Measurements from ENCODE around the gene CBFB. TPM values are rescaled to one million over a fixed set of nuclear protein-coding genes. Genes with fewer than 3 reads are reported as not detected.
A peak's percentile ranks its signal among the peaks of the same experiment; 100 is the strongest.

CBFB gene
- polyA plus RNA-seq, 3 donors from 2014 or later: 93.5 to 118 (median 95.2) TPM

DNA sequence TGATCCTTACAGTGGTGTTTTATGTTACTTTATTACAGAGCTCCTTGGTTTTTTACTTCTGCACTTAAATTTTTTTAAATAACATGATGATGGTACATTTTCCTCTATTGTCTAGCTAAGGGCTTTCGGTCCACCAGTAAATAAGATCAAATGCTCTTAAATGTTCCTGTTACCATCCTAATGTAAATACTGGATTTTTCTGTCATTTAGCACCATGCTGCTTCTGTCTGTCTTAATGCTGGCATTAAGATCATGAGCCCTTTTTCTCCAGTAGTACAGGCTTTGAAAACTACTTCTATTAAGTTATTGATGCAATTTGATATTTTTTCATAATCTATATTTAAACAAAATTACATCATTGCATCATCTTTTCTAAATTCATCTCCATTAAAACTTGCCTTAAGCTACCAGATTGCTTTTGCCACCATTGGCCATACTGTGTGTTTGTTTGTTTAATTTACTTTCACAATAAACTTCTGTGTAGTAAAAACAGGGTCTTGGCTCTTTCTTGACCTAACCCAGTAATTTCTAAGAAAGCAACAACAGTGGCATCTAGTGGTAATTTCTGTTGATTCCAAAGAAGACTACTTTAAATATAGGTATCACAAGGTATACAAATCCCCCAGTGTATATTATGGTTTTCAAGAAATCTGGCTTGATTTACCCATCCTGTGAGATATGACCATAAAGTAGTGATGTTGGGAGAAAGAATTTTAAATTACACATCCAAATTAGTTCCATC is 71.8 kb downstream of the CBFB start:
- H3K27me3 Mint-ChIP-seq (ENCODE audit: low read depth in 3 of 3): peaks cover 0 to 1% (median 0%) of the 10 kb centered on the region in 3 donors
- no peaks in the 10 kb centered on the region for H3K9me3 Mint-ChIP-seq
- no peaks in the 10 kb centered on the region for H3K4me1 Mint-ChIP-seq
- peak overlapping the region in 1 of 6 donors; percentile 10 for H3K27ac Mint-ChIP-seq
- DNase-seq: peak in 1 of 3 donors; percentile 15
- H3K4me3 Mint-ChIP-seq: no peak overlapping the region
- H3K36me3 Mint-ChIP-seq: no peaks in the 10 kb centered on the region

- H3K27ac Mint-ChIP-seq: no peak overlapping the region
- no peaks in the 10 kb centered on the region for H3K4me1 Mint-ChIP-seq
- H3K27me3 Mint-ChIP-seq (ENCODE audit: low read depth in 3 of 3): peaks cover 0 to 1% (median 0%) of the 10 kb centered on the region in 3 donors
- H3K4me3 Mint-ChIP-seq: no peak overlapping the region
- H3K36me3 Mint-ChIP-seq: no peaks in the 10 kb centered on the region
- H3K9me3 Mint-ChIP-seq: no peaks in the 10 kb centered on the region
- no peak for DNase-seq
Observed at GRCh38 chr16:67101311-67102082, 72.5 kb downstream of the CBFB start.

GRCh38 chr16:67104061-67104460 is 75.1 kb downstream of the CBFB start:
- H3K4me3 Mint-ChIP-seq: no peak overlapping the region
- no peak overlapping the region for H3K27ac Mint-ChIP-seq
- no peaks in the 10 kb centered on the region for H3K4me1 Mint-ChIP-seq
- DNase-seq: no peak
- no peaks in the 10 kb centered on the region for H3K36me3 Mint-ChIP-seq
- peaks cover 0 to 1% (median 0%) of the 10 kb centered on the region in 3 donors for H3K27me3 Mint-ChIP-seq (ENCODE audit: low read depth in 3 of 3)
- H3K9me3 Mint-ChIP-seq: no peaks in the 10 kb centered on the region

GRCh38 chr16:67104845-67105244 is 75.9 kb downstream of the CBFB start:
- no peaks in the 10 kb centered on the region for H3K36me3 Mint-ChIP-seq
- no peak overlapping the region for H3K4me3 Mint-ChIP-seq
- no peak for DNase-seq
- H3K9me3 Mint-ChIP-seq: no peaks in the 10 kb centered on the region
- peaks cover 0 to 6% (median 2%) of the 10 kb centered on the region in 3 donors for H3K27me3 Mint-ChIP-seq (ENCODE audit: low read depth in 3 of 3)
- peaks cover 5 to 8% of the 10 kb centered on the region in 2 donors for H3K4me1 Mint-ChIP-seq
- no peak overlapping the region for H3K27ac Mint-ChIP-seq

- Mint-ChIP-seq H3K4me3 (no peak overlapping the region), H3K36me3 (no peaks in the 10 kb centered on the region)
Observed at GRCh38 chr16:67105246-67105645, 76.3 kb downstream of the CBFB start.

DNA sequence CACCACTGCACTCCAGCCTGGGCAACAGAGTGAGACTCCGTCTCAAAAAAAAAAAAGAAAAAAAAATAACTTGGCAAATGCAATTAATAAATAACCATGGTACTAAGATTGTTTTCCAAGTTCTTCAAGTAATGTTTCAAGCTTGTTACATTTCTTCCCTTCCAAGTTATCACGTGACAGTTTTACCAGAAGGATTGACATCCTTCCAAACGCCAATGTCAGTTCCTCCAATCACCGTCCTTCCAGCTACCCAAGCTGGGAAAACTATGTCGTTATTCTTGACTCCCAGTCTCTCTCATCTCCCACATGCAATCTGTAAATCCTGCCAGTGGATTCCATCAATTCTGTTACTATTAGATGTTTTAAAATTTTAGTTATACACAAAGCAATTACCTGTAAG is 76.9 kb downstream of the CBFB start:
- Mint-ChIP-seq H3K4me3 (no peak overlapping the region), H3K9me3 (no peaks in the 10 kb centered on the region), H3K36me3 (no peaks in the 10 kb centered on the region), H3K27me3 (ENCODE audit: low read depth in 3 of 3) (peaks cover 5 to 9% (median 8%) of the 10 kb centered on the region in 3 donors), H3K27ac (peak overlapping the region in 1 of 6 donors; percentile 53), H3K4me1 (peaks cover 14 to 16% of the 10 kb centered on the region in 2 donors)
- DNase-seq: no peak

More at GRCh38 chr16:67105246-67105645, 76.3 kb downstream of the CBFB start:
- no peak for DNase-seq
- H3K27me3 Mint-ChIP-seq (ENCODE audit: low read depth in 3 of 3): peaks cover 2 to 8% (median 6%) of the 10 kb centered on the region in 3 donors
- peaks cover 8 to 11% of the 10 kb centered on the region in 2 donors for H3K4me1 Mint-ChIP-seq
- H3K27ac Mint-ChIP-seq: peak overlapping the region in 1 of 6 donors; percentile 69
- no peaks in the 10 kb centered on the region for H3K9me3 Mint-ChIP-seq

DNA sequence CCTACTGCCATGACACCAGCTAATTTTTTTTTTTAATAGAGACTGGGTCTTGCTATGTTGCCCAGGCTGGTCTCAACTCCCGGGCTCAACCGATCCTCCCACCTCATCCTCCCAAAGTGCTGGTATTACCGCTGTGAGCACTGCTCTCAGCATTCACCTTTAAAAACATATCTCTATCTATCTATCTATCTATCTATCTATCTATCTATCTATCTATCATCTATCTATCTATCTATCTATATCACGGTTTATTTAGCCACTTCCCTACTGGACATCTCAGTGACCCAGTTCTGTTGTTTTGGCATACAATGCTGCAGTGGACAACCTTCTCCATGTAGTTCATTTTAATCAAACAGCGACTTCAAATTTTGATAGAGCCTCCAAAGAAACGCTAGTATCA is 79.5 kb downstream of the CBFB start:
- H3K27me3 Mint-ChIP-seq (ENCODE audit: low read depth in 3 of 3): peaks cover 5 to 8% (median 7%) of the 10 kb centered on the region in 3 donors
- H3K4me1 Mint-ChIP-seq: peaks cover 24 to 39% of the 10 kb centered on the region in 2 donors
- peak overlapping the region in 3 of 5 donors; percentile 33 to 38 (median 38) for H3K4me3 Mint-ChIP-seq
- no peaks in the 10 kb centered on the region for H3K36me3 Mint-ChIP-seq
- DNase-seq: no peak
- H3K27ac Mint-ChIP-seq: no peak overlapping the region
- no peaks in the 10 kb centered on the region for H3K9me3 Mint-ChIP-seq

DNA sequence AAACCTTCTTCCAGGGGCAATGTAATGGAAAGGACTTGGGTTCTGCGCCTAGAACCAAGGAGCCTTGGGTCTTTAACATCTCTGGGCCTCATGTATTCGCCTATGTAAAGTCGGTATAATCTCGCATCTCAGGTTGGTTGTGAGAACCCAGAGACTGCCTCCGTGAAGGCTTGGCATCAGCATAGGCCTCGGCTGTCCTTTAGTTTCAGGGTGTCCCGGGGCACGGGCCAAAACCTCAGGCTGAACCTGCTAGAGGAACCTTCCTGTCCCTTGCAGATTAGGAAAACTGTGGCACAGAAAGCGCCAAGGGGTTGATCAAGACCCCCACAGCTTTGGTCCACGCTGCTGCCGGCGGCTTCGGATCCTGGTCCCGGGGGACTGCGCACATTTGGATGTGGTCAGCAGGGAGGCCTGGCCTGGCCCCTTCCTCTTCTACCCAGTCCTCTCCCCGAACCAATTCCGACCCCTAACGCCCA is 80.0 kb downstream of the CBFB start:
- DNase-seq: no peak
- no peaks in the 10 kb centered on the region for H3K9me3 Mint-ChIP-seq
- peaks cover 24 to 39% of the 10 kb centered on the region in 2 donors for H3K4me1 Mint-ChIP-seq

DNA sequence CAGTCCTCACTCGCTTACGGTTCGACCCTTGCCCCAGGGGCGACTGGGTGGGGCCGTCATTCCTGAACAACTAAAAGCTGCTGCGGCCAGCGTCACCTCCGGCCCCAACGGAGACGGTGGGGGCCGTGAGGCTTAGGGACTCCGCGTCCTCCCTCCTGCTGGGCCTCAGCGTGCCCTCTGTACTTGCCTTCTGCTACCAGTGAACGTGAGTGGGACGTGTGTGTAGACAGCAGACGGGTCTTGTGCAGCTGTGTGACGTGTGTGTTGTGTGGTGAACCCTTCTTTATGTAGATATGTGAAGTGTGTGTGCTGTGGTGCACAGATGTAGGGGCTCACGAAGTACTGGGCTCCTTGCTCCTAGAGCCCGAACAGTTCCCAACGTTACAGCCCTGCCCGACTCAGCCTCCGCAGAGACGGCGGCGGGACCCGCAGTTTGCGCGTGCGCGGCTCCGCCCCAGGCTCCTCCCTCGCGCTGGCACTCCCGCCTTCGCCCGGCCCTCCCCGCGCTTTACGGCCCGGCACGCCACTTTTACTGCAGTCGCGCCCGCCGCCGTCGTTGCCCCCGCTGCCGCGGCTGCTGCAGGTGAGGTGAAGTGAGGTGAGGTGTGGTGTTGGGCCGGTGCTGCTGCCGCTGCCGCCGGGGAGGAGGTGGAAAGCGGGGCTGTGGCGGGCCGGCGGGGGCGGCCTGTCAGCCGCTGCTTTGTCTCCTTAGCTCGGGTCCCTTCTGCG is 80.6 kb downstream of the CBFB start, which contains the start of gene PHAF1:
Gene PHAF1 (plus strand): TSS at position 535 of the 729 bp plus-strand sequence. CDS start 235 bp downstream, outside the sequence.
- no peaks in the 10 kb centered on the region for H3K9me3 Mint-ChIP-seq
- peak within 1 kb of the TSS; percentile 94 for H3K4me3 Mint-ChIP-seq
- peak within 1 kb of the TSS; percentile 76 to 94 (median 85) for H3K27ac Mint-ChIP-seq
- peaks cover 24 to 42% of the 10 kb centered on the region in 2 donors for H3K4me1 Mint-ChIP-seq
- peak; percentile 94 to 95 (median 95) for DNase-seq
- H3K36me3 Mint-ChIP-seq: no peaks in the 10 kb centered on the region
- peaks cover 5 to 8% (median 7%) of the 10 kb centered on the region in 3 donors for H3K27me3 Mint-ChIP-seq (ENCODE audit: low read depth in 3 of 3)

More for the DNA sequence above, 80.0 kb downstream of the CBFB start:
- H3K27me3 Mint-ChIP-seq (ENCODE audit: low read depth in 3 of 3): peaks cover 5 to 8% (median 7%) of the 10 kb centered on the region in 3 donors
- peak overlapping the region in 5 of 6 donors; percentile 78 to 94 (median 85) for H3K27ac Mint-ChIP-seq
- peak overlapping the region; percentile 94 for H3K4me3 Mint-ChIP-seq
- H3K36me3 Mint-ChIP-seq: no peaks in the 10 kb centered on the region

DNA sequence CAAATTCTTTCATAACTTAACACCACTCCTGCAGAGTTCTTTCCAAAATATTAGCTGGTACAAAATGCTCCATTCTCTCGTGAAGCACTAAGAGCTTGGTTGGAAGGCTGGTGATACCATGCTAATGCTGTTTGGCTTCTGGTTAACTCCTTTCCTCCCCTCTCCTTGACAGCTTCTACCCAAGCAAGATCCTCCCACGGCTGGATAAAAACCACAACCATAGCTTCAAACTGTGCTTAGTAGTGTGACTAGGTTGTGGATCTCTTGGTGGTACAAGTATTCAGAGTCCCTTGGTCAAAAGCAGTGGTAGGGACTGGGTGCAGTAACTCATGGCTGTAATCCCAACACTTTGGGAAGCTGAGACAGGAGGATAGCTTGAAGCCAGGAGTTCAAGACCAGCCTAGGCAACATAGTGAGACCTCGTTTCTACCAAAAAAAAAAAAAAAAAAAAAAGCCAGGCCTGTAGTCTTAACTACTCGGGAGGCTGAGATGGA is 83.0 kb downstream of the CBFB start:
- Mint-ChIP-seq H3K9me3 (no peaks in the 10 kb centered on the region), H3K4me1 (peaks cover 31 to 57% of the 10 kb centered on the region in 2 donors), H3K4me3 (peak overlapping the region in 2 of 5 donors; percentile 12 to 33), H3K27me3 (ENCODE audit: low read depth in 3 of 3) (peaks cover 5 to 8% (median 7%) of the 10 kb centered on the region in 3 donors), H3K36me3 (peaks cover 0 to 4% (median 0%) of the 10 kb centered on the region in 3 donors), H3K27ac (peak overlapping the region in 1 of 6 donors; percentile 53)
- no peak for DNase-seq

GRCh38 chr16:67112591-67113399 is 83.8 kb downstream of the CBFB start:
- H3K27me3 Mint-ChIP-seq (ENCODE audit: low read depth in 3 of 3): peaks cover 5 to 8% (median 7%) of the 10 kb centered on the region in 3 donors
- H3K4me1 Mint-ChIP-seq: peaks cover 31 to 57% of the 10 kb centered on the region in 2 donors
- no peak overlapping the region for H3K27ac Mint-ChIP-seq
- H3K9me3 Mint-ChIP-seq: no peaks in the 10 kb centered on the region
- peaks cover 0 to 4% (median 0%) of the 10 kb centered on the region in 3 donors for H3K36me3 Mint-ChIP-seq
- no peak overlapping the region for H3K4me3 Mint-ChIP-seq
- no peak for DNase-seq

GRCh38 chr16:67114793-67115192 is 85.8 kb downstream of the CBFB start:
- Mint-ChIP-seq H3K27me3 (ENCODE audit: low read depth in 3 of 3) (peaks cover 3 to 9% (median 5%) of the 10 kb centered on the region in 3 donors), H3K9me3 (no peaks in the 10 kb centered on the region), H3K27ac (peak overlapping the region in 1 of 6 donors; percentile 37), H3K36me3 (peaks cover 0 to 6% (median 0%) of the 10 kb centered on the region in 3 donors), H3K4me3 (no peak overlapping the region), H3K4me1 (peaks cover 26 to 50% of the 10 kb centered on the region in 2 donors)
- DNase-seq: no peak
